Smooth muscle cell (in vitro differentiated cells): ENCODE measurements around the gene LEF1. TPM values are rescaled to one million over a fixed set of nuclear protein-coding genes. Genes with fewer than 3 reads are reported as not detected.

ENCODE experiments used
- DNase-seq: peaks from one replicate; lab custom pipeline; 2025; ENCODE audit not compliant: unreplicated experiment; lab: John Stamatoyannopoulos, UW
- H2AFZ ChIP-seq: fragments of 200-600 bp; sonication (generic); 2 replicates; pipeline ENCODE4 v1.6.0; 2016; ENCODE audit warnings: antibody characterized with exemption, low read depth, mild to moderate bottlenecking
- H3F3A ChIP-seq: fragments of 200-600 bp; sonication (generic); 2 replicates; pipeline ENCODE4 v1.6.0; 2017; ENCODE audit warnings: antibody characterized with exemption, low read depth
- H3K27ac ChIP-seq: fragments of 200-600 bp; sonication (generic); 2 replicates; pipeline ENCODE4 v1.5.1; 2016; ENCODE audit warnings: low read depth, mild to moderate bottlenecking
- H3K27me3 ChIP-seq: fragments of 200-600 bp; sonication (generic); 2 replicates; pipeline ENCODE4 v1.6.1; 2016; ENCODE audit warnings: low read depth, mild to moderate bottlenecking
- H3K36me3 ChIP-seq: fragments of 200-600 bp; sonication (generic); 2 replicates; pipeline ENCODE4 v1.5.1; 2016; ENCODE audit warnings: low read depth
- H3K4me1 ChIP-seq: fragments of 200-600 bp; sonication (generic); 2 replicates; pipeline ENCODE4 v1.5.1; 2016; ENCODE audit warnings: low read depth
- H3K4me2 ChIP-seq: fragments of 200-600 bp; sonication (generic); 2 replicates; pipeline ENCODE4 v1.6.0; 2016; ENCODE audit warnings: mild to moderate bottlenecking
- H3K4me3 ChIP-seq: fragments of 200-600 bp; sonication (generic); 2 replicates; pipeline ENCODE4 v1.5.1; 2016; ENCODE audit warnings: mild to moderate bottlenecking
- H3K79me2 ChIP-seq: fragments of 200-600 bp; sonication (generic); 2 replicates; pipeline ENCODE4 v1.6.0; 2016; ENCODE audit warnings: low read depth, mild to moderate bottlenecking
- H3K9ac ChIP-seq: fragments of 200-600 bp; sonication (generic); 2 replicates; pipeline ENCODE4 v1.6.0; 2016; ENCODE audit warnings: low read depth
- H3K9me3 ChIP-seq: fragments of 200-600 bp; sonication (generic); replicated peaks from 2 replicates; pipeline ENCODE4 v1.5.1; 2016; ENCODE audit warnings: low read depth
- H4K20me1 ChIP-seq: fragments of 200-600 bp; sonication (generic); 2 replicates; pipeline ENCODE4 v1.6.0; 2016; ENCODE audit warnings: low read depth
- WGBS: methylation state at CpG from one replicate; pipeline ENCODE4 v1.1.7; 2016; ENCODE audit warnings: low lambda C conversion rate; 5-methylcytosine and 5-hydroxymethylcytosine counted together
- polyA plus RNA-seq: library from polyadenylated mRNA; unstranded; fragments of >200 nt; fragmentation: Nextera tagmentation; extraction: Ambion mirVana; gene quantifications from 2 replicates; pipeline ENCODE4 v1.2.1, GENCODE V29; 2016
- total RNA-seq: library from RNA; depleted of rRNA; stranded (reverse); fragments of >200 nt; gene quantifications from 2 replicates; pipeline ENCODE4 v1.2.3, GENCODE V29; 2014
- TF ChIP-seq, protein P1 (sequence below): fragments of 200-600 bp; sonication (generic); IDR thresholded peaks from 2 replicates; pipeline ENCODE4 v1.5.1; 2017; ENCODE audit warnings: borderline replicate concordance, mild to moderate bottlenecking, antibody characterized with exemption; ENCODE audit not compliant: insufficient read depth, poor library complexity, severe bottlenecking

Gene LEF1
- total and polyA plus RNA-seq, 2 experiments from 2014 or later = 87.3 to 96.2 TPM

DNA sequence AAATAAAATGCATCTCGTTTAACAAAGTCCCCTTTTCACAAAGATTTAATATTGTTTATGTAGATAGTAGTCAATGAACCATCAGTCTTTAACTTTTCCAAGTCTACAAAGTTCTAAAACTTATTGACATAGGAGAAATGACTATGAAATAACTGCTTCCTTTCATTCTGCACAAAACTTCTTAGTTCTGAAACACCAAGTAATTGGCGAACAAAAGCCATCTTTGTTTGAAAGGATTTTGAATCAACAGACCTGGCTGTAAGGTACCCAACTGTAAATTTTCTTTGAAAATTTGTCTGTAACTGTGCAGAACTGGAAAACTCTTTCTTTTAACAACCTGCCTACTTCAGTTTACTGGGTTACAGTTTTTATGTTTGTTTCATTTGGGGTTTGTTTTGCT lies 25.9 kb downstream of the LEF1 start:
- Histone ChIP-seq H4K20me1 (peaks cover 80% of the 10 kb centered on the region), H3F3A (peaks cover 2% of the 10 kb centered on the region), H3K4me3 (no peak overlapping the region), H3K4me2 (no peak overlapping the region), H3K79me2 (peaks cover 97% of the 10 kb centered on the region), H3K4me1 (peaks cover 9% of the 10 kb centered on the region), H3K27ac (no peak overlapping the region), H3K9me3 (no peaks in the 10 kb centered on the region), H3K9ac (no peak overlapping the region), H3K36me3 (no peaks in the 10 kb centered on the region), H2AFZ (no peak overlapping the region), H3K27me3 (no peaks in the 10 kb centered on the region)
- 92% methylated on average over 2 of the region's 2 CpGs for WGBS
- no peak for DNase-seq
- TF ChIP-seq, protein P1, sequence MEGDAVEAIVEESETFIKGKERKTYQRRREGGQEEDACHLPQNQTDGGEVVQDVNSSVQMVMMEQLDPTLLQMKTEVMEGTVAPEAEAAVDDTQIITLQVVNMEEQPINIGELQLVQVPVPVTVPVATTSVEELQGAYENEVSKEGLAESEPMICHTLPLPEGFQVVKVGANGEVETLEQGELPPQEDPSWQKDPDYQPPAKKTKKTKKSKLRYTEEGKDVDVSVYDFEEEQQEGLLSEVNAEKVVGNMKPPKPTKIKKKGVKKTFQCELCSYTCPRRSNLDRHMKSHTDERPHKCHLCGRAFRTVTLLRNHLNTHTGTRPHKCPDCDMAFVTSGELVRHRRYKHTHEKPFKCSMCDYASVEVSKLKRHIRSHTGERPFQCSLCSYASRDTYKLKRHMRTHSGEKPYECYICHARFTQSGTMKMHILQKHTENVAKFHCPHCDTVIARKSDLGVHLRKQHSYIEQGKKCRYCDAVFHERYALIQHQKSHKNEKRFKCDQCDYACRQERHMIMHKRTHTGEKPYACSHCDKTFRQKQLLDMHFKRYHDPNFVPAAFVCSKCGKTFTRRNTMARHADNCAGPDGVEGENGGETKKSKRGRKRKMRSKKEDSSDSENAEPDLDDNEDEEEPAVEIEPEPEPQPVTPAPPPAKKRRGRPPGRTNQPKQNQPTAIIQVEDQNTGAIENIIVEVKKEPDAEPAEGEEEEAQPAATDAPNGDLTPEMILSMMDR = no peak

- DNase-seq = no peak
- TF ChIP-seq, protein P1 = no peak
- 75% methylated on average over 12 of the region's 12 CpGs for WGBS
- Histone ChIP-seq H3K4me1 (peaks cover 3% of the 10 kb centered on the region), H3K4me3 (no peak overlapping the region), H3K79me2 (peaks cover 97% of the 10 kb centered on the region), H3F3A (peaks cover 2% of the 10 kb centered on the region), H3K9me3 (no peaks in the 10 kb centered on the region), H3K27me3 (no peaks in the 10 kb centered on the region), H3K36me3 (no peaks in the 10 kb centered on the region), H2AFZ (no peak overlapping the region), H3K27ac (no peak overlapping the region), H3K9ac (no peak overlapping the region), H3K4me2 (no peak overlapping the region), H4K20me1 (peaks cover 82% of the 10 kb centered on the region)
Observed at GRCh38 chr4:108141213-108141950, 27.4 kb downstream of the LEF1 start.

DNA sequence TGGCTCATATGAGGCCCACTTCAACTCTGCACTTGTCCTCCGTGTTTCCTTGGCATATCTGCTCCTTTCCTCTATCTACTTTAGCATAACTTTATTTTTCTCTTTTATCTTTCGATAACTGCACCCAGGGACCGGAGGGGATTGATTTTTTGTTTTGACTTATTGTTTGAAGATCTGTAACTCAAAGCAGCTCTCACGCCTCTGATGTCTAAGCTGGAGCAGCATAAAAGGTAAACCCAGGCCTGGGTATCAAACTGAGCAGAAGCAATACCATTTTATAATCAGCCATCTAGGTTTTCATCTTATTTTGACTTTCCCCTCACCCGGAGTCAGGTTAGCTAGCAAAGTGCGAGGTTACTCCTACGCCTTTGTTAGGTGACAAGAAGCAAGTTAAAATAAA lies 28.4 kb downstream of the LEF1 start:
- WGBS = 95% methylated on average over 7 of the region's 7 CpGs

More for the DNA sequence above, 28.4 kb downstream of the LEF1 start:
- Histone ChIP-seq H3K79me2 (peaks cover 96% of the 10 kb centered on the region), H4K20me1 (peaks cover 85% of the 10 kb centered on the region), H3K4me3 (no peak overlapping the region), H2AFZ (no peak overlapping the region), H3K36me3 (no peaks in the 10 kb centered on the region), H3F3A (peaks cover 2% of the 10 kb centered on the region), H3K27me3 (no peaks in the 10 kb centered on the region), H3K9ac (no peak overlapping the region), H3K4me2 (no peak overlapping the region), H3K4me1 (peaks cover 11% of the 10 kb centered on the region), H3K27ac (no peak overlapping the region), H3K9me3 (no peaks in the 10 kb centered on the region)
- no peak for DNase-seq
- TF ChIP-seq, protein P1 = no peak
